ENCODE results near the gene ATP6V1E1. TPM values are rescaled to one million over a fixed set of nuclear protein-coding genes. Genes with fewer than 3 reads are reported as not detected.

The ATP6V1E1 gene
- total and polyA plus RNA-seq, 5 donors = 162 to 207 (median 191) TPM

GRCh38 chr22:17633998-17634323 lies 5.4 kb upstream of the ATP6V1E1 start:
- WGBS = 89% methylated on average over 3 of the region's 3 CpGs
- H3K4me1 ChIP-seq (ENCODE audit: control insufficient read depth, insufficient read depth, low read length) = no peaks in the 10 kb centered on the region
- intact Hi-C loops (cut with DNase I) = loop anchor here in 2 of 4 donors (10.0 kb wide), 1 partner anchor 59 kb away; no protein-coding TSS in a partner anchor
- H3K9me3 ChIP-seq (ENCODE audit: control insufficient read depth, low read length) = no peaks in the 10 kb centered on the region
- H3K27ac ChIP-seq (ENCODE audit: low read length) = no peak overlapping the region
- H3K27me3 ChIP-seq (ENCODE audit: control insufficient read depth, insufficient read depth) = no peaks in the 10 kb centered on the region
- DNase-seq (no peak), ATAC-seq (no peak)
- no peak overlapping the region for H3K4me3 ChIP-seq (ENCODE audit: low read length)

- no peak overlapping the region for H3K27ac ChIP-seq (ENCODE audit: low read length)
- DNase-seq (no peak), ATAC-seq (no peak)
- no peaks in the 10 kb centered on the region for H3K27me3 ChIP-seq (ENCODE audit: control insufficient read depth, insufficient read depth)
- H3K9me3 ChIP-seq (ENCODE audit: control insufficient read depth, low read length) = no peaks in the 10 kb centered on the region
- H3K4me3 ChIP-seq (ENCODE audit: low read length) = no peak overlapping the region
- intact Hi-C loops (cut with DNase I) = loop anchor here in 2 of 4 donors (10.0 kb wide), 1 partner anchor 59 kb away; no protein-coding TSS in a partner anchor
- WGBS = 85% methylated on average over 4 of the region's 4 CpGs
- H3K4me1 ChIP-seq (ENCODE audit: control insufficient read depth, insufficient read depth, low read length) = no peaks in the 10 kb centered on the region
These were observed 4.9 kb upstream of the ATP6V1E1 start for GRCh38 chr22:17633217-17633997.

GRCh38 chr22:17631076-17631565 lies 2.6 kb upstream of the ATP6V1E1 start:
- no peak for DNase-seq
- no peak overlapping the region for H3K27ac ChIP-seq (ENCODE audit: low read length)
- H3K4me3 ChIP-seq (ENCODE audit: low read length) = no peak overlapping the region
- WGBS = 97% methylated on average over 9 of the region's 9 CpGs
- no peaks in the 10 kb centered on the region for H3K27me3 ChIP-seq (ENCODE audit: control insufficient read depth, insufficient read depth)
- no peak for ATAC-seq
- intact Hi-C loops (cut with DNase I) = loop anchor here in 2 of 4 donors (10.0 kb wide), 1 partner anchor 56 kb away; no protein-coding TSS in a partner anchor
- no peaks in the 10 kb centered on the region for H3K9me3 ChIP-seq (ENCODE audit: control insufficient read depth, low read length)
- H3K4me1 ChIP-seq (ENCODE audit: control insufficient read depth, insufficient read depth, low read length) = no peaks in the 10 kb centered on the region

- no peak for ATAC-seq
- DNase-seq = no peak
- WGBS = 69% methylated on average over 7 of the region's 7 CpGs
- no peak overlapping the region for H3K4me3 ChIP-seq (ENCODE audit: low read length)
- no peak overlapping the region for H3K27ac ChIP-seq (ENCODE audit: low read length)
- no peaks in the 10 kb centered on the region for H3K9me3 ChIP-seq (ENCODE audit: control insufficient read depth, low read length)
- intact Hi-C loops (cut with DNase I) = loop anchor here in 3 of 4 donors (10.0 kb wide), 2 partner anchors 55 to 75 kb away; no protein-coding TSS in a partner anchor
- H3K27me3 ChIP-seq (ENCODE audit: control insufficient read depth, insufficient read depth) = no peaks in the 10 kb centered on the region
- no peaks in the 10 kb centered on the region for H3K4me1 ChIP-seq (ENCODE audit: control insufficient read depth, insufficient read depth, low read length)
These were observed 1.1 kb upstream of the ATP6V1E1 start for GRCh38 chr22:17629641-17630040.

GRCh38 chr22:17629173-17629489 lies 582 bp upstream of the ATP6V1E1 start:
- intact Hi-C loops (cut with DNase I) = loop anchor here in 1 of 4 donors (10.0 kb wide), 1 partner anchor 74 kb away; no protein-coding TSS in a partner anchor
- Histone ChIP-seq H3K27ac (ENCODE audit: low read length) (peak overlapping the region; percentile 100), H3K27me3 (ENCODE audit: control insufficient read depth, insufficient read depth) (no peaks in the 10 kb centered on the region), H3K4me1 (ENCODE audit: control insufficient read depth, insufficient read depth, low read length) (no peaks in the 10 kb centered on the region), H3K9me3 (ENCODE audit: control insufficient read depth, low read length) (no peaks in the 10 kb centered on the region), H3K4me3 (ENCODE audit: low read length) (peak overlapping the region; percentile 87)
- ATAC-seq = peak in 1 of 2 donors; percentile 6
- 0% methylated on average over 1 of the region's 1 CpG for WGBS
- no peak for DNase-seq

- DNase-seq = no peak
- Histone ChIP-seq H3K27me3 (ENCODE audit: control insufficient read depth, insufficient read depth) (no peaks in the 10 kb centered on the region), H3K4me1 (ENCODE audit: control insufficient read depth, insufficient read depth, low read length) (no peaks in the 10 kb centered on the region), H3K9me3 (ENCODE audit: control insufficient read depth, low read length) (no peaks in the 10 kb centered on the region), H3K4me3 (ENCODE audit: low read length) (peak overlapping the region; percentile 87), H3K27ac (ENCODE audit: low read length) (peak overlapping the region; percentile 97)
- peak in 1 of 2 donors; percentile 3 for ATAC-seq
- intact Hi-C loops (cut with DNase I) = loop anchor here in 1 of 4 donors (10.0 kb wide), 1 partner anchor 73 kb away; no protein-coding TSS in a partner anchor
- WGBS = 8% methylated on average over 24 of the region's 24 CpGs
These were observed 566 bp downstream of the ATP6V1E1 start for GRCh38 chr22:17627961-17628405.

- no peaks in the 10 kb centered on the region for H3K27me3 ChIP-seq (ENCODE audit: control insufficient read depth, insufficient read depth)
- intact Hi-C loops (cut with DNase I) = no loop called here
- WGBS = 90% methylated on average over 7 of the region's 7 CpGs
- no peaks in the 10 kb centered on the region for H3K9me3 ChIP-seq (ENCODE audit: control insufficient read depth, low read length)
- no peak for DNase-seq
- no peaks in the 10 kb centered on the region for H3K4me1 ChIP-seq (ENCODE audit: control insufficient read depth, insufficient read depth, low read length)
- no peak for ATAC-seq
- no peak overlapping the region for H3K4me3 ChIP-seq (ENCODE audit: low read length)
- H3K27ac ChIP-seq (ENCODE audit: low read length) = no peak overlapping the region
These were observed 15.3 kb downstream of the ATP6V1E1 start for GRCh38 chr22:17613280-17613679.

GRCh38 chr22:17612057-17612456 lies 16.5 kb downstream of the ATP6V1E1 start:
- ATAC-seq (no peak), DNase-seq (no peak)
- WGBS = 58% methylated on average over 3 of the region's 3 CpGs
- no peak overlapping the region for H3K27ac ChIP-seq (ENCODE audit: low read length)
- H3K9me3 ChIP-seq (ENCODE audit: control insufficient read depth, low read length) = no peaks in the 10 kb centered on the region
- no peaks in the 10 kb centered on the region for H3K27me3 ChIP-seq (ENCODE audit: control insufficient read depth, insufficient read depth)
- intact Hi-C loops (cut with DNase I) = no loop called here
- H3K4me3 ChIP-seq (ENCODE audit: low read length) = no peak overlapping the region
- peaks cover 2% of the 10 kb centered on the region for H3K4me1 ChIP-seq (ENCODE audit: control insufficient read depth, insufficient read depth, low read length)

GRCh38 chr22:17607891-17608521 lies 20.5 kb downstream of the ATP6V1E1 start:
- Histone ChIP-seq H3K4me1 (ENCODE audit: control insufficient read depth, insufficient read depth, low read length) (peaks cover 2% of the 10 kb centered on the region), H3K4me3 (ENCODE audit: low read length) (no peak overlapping the region)
- intact Hi-C loops (cut with DNase I) = no loop called here

GRCh38 chr22:17606496-17606895 lies 22.1 kb downstream of the ATP6V1E1 start:
- H3K27me3 ChIP-seq (ENCODE audit: control insufficient read depth, insufficient read depth) = no peaks in the 10 kb centered on the region
- H3K27ac ChIP-seq (ENCODE audit: low read length) = peak overlapping the region; percentile 30
- DNase-seq (no peak), ATAC-seq (peak; percentile 63 to 72)
- WGBS = 44% methylated on average over 5 of the region's 5 CpGs
- intact Hi-C loops (cut with DNase I) = no loop called here
- no peak overlapping the region for H3K4me3 ChIP-seq (ENCODE audit: low read length)
- H3K4me1 ChIP-seq (ENCODE audit: control insufficient read depth, insufficient read depth, low read length) = peaks cover 2% of the 10 kb centered on the region
- H3K9me3 ChIP-seq (ENCODE audit: control insufficient read depth, low read length) = no peaks in the 10 kb centered on the region

More at GRCh38 chr22:17607891-17608521, 20.5 kb downstream of the ATP6V1E1 start:
- no peaks in the 10 kb centered on the region for H3K9me3 ChIP-seq (ENCODE audit: control insufficient read depth, low read length)
- no peaks in the 10 kb centered on the region for H3K27me3 ChIP-seq (ENCODE audit: control insufficient read depth, insufficient read depth)
- no peak for ATAC-seq
- H3K27ac ChIP-seq (ENCODE audit: low read length) = no peak overlapping the region
- no peak for DNase-seq
- 94% methylated on average over 4 of the region's 4 CpGs for WGBS

GRCh38 chr22:17603668-17604067 lies 24.9 kb downstream of the ATP6V1E1 start:
- H3K4me1 ChIP-seq (ENCODE audit: control insufficient read depth, insufficient read depth, low read length) = peaks cover 2% of the 10 kb centered on the region
- ATAC-seq (no peak), DNase-seq (no peak)
- intact Hi-C loops (cut with DNase I) = no loop called here
- 81% methylated on average over 4 of the region's 4 CpGs for WGBS
- no peaks in the 10 kb centered on the region for H3K27me3 ChIP-seq (ENCODE audit: control insufficient read depth, insufficient read depth)
- no peaks in the 10 kb centered on the region for H3K9me3 ChIP-seq (ENCODE audit: control insufficient read depth, low read length)
- no peak overlapping the region for H3K4me3 ChIP-seq (ENCODE audit: low read length)
- no peak overlapping the region for H3K27ac ChIP-seq (ENCODE audit: low read length)
